Activated CD4-positive, alpha-beta T cell treated with anti-CD3 and anti-CD28 coated beads, Interleukin-10, Interleukin-2, amounts not matched to agents 100 ng/mL and 50 ng/mL, durations not matched to agents 16 hours and 8 hours (primary cell): ENCODE measurements around the gene INPP5A.
"Not testable (repeated sequence)": the region's sequence is repeated elsewhere in the genome, so short reads cannot be mapped to it uniquely, and the experiment has no call there.

ENCODE experiments used
- DNase-seq: peaks from one replicate; pipeline ENCODE4 v3.0.0-alpha.2; 2020

The INPP5A gene

DNA sequence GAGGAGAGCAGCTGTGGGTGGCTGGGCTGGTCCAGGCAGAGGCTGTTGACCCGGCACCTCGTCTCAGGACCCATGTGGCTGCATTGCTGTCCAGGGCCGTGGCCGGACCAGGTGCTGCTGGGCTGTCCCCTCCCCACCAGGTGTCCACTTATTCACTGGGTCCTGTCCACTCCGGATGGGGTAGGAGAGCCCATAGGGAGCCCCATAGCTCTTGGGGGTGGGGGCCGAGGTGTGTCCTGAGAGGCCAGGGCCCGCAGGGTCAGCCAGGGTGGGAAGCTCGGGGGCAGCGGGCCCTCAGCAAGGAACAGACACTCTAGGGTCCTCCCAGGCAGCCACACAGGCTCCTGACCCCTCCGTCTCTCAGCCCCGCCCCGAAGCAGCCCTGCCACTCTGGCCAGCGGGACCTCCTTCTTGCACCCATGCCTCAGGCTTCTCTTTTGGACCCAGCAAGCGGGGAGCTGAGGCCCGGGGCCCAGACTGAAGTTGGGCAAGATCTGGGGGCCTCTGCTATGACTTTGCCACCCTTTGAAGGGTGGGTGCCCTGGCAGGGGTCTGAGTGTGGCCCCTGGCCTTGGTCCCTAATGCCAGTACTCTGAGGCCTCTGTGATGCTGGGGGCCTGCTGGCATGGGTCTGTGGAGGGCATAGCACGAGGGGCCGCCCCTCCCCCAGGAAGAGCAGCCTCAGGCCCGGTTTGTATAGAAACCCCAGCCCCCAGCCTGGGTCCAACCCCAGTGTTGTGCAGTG is 162.0 kb downstream of the INPP5A start:
- DNase-seq = no peak

DNA sequence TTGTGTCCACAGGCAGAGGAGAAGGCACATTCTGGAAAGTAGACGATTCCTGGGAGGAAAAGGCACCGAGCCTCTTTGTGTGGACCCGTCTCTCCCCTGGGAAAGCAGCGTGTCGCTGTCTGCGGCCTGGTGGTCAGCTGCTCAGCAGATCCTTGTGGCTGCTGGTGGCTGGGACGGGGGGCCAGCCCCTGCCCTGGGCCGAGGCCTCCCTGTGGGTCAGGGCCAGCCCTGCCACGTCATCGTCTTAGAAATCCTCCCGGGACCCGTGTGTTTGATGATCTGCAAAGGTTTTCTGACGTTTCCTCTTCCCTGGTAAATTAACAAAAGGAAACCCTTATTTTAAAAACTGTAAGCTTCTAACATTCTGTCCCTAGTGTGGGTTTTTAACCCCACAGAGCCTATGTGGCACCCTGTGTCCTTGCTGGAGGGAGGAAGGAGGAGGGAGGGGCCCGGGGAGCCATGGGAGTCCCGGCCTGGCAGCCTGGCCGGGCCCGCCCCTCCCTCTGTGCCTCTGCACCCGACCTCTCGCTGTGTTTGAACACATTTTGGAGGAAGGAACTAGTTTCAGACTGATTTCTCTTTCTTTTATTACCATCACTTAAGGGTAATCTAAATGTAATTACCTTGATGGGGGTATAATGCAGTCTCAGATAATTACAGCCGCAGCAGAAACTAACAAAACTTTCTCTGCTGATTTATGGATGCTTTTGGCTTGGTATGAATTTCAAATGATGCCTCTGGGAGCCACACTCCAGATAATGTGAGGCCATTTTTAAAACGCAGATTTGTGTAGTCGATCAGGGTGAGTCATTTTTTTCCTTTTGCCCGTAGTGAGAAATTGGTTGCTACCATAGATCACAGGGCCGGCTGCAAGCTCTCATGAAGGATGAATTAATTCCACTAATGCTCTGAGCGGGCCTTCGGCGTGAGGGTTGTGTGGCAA is 162.8 kb downstream of the INPP5A start:
- DNase-seq = no peak

GRCh38 chr10:132701099-132701845 is 163.7 kb downstream of the INPP5A start:
- DNase-seq = no peak

DNA sequence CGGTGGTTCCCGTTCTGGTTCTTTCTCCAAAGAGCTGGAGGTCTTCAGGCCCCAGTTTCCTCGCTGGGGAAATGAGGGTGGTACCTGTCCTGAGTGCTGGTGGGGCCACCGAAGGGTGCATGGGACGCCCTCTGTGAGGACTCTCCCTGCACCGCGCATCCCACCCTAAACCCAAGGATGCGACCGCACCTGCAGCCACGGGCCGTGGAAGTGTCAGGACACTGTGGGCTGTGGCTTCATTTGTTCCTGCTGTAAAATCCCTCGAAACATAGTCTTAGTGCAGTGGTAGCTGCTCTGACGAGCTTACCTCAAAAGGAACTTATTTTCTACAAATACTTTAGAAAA is 164.2 kb downstream of the INPP5A start:
- no peak for DNase-seq

GRCh38 chr10:132702601-132703418 is 165.2 kb downstream of the INPP5A start:
- DNase-seq = no peak

- DNase-seq = no peak
Observed at GRCh38 chr10:132703419-132704007, 165.9 kb downstream of the INPP5A start.

- no peak for DNase-seq
Observed at GRCh38 chr10:132704008-132704814, 166.6 kb downstream of the INPP5A start.

- DNase-seq = not testable (repeated sequence)
Observed at GRCh38 chr10:132704815-132705064, 167.2 kb downstream of the INPP5A start.

GRCh38 chr10:132705173-132705572 is 167.6 kb downstream of the INPP5A start:
- no peak for DNase-seq

DNA sequence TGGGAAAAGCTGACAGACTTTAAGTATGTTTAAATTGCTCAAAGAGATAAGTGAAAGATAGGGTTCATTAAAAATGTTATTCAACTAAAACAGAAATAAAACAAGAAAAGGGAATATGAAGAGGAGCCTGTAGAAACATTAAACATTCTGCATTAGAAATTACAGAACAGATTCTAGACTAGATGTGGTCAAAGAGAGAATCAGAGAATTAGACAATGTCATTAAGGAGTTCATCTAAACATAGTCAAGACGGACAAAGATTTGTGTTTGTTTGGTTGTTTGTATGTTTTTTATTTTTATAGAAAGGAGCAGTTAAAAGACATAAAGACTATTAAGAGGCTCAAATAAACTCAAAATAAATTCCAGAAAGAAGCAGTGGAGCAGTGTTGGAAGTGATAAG is 168.4 kb downstream of the INPP5A start:
- DNase-seq = no peak

DNA sequence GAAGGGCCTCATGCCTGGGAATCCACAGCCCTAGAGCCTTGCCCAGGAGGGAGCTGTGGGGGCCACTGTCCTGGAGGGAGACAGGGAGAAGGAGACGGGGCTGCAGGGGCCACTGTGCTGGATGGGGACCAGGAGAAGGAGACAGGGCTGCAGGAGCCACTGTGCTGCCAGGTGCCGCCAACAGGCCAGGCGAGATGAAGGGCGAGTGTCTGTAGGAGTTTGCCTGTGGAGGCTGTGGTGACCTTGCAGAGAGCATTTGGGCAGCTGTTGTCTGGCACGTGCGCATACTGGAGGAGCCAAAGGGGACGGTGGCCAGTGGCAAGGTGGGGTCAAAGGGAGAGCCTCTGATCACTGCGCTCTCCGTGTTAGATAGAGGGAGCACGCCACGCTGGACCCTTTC is 169.1 kb downstream of the INPP5A start:
- DNase-seq = no peak

GRCh38 chr10:132707121-132707775 is 169.7 kb downstream of the INPP5A start:
- DNase-seq = no peak

DNA sequence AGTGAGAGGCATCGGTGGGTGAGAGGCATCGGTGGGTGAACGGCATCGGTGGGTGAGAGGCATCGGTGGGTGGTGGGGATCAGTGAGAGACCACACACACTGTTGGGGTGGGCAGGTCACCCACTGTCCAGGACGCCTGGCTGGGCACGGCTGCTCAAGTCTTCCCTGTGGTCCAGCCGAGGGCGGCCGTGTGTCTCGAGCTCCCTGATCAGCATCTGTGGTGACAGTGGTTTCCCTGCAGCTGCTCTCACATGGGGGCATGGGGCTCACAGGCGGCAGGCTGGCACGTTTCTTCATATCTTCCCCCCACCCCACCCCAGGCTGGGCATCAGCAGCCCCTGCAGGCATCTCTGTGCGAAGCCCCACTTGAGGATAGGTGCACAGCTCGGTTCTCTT is 170.2 kb downstream of the INPP5A start:
- DNase-seq = no peak

- DNase-seq = no peak
Observed at GRCh38 chr10:132708441-132708840, 170.9 kb downstream of the INPP5A start.

- no peak for DNase-seq
Observed at GRCh38 chr10:132708936-132709335, 171.3 kb downstream of the INPP5A start.

- no peak for DNase-seq
Observed at GRCh38 chr10:132709471-132709951, 171.9 kb downstream of the INPP5A start.

- DNase-seq = no peak
Observed at GRCh38 chr10:132710036-132710686, 172.6 kb downstream of the INPP5A start.

DNA sequence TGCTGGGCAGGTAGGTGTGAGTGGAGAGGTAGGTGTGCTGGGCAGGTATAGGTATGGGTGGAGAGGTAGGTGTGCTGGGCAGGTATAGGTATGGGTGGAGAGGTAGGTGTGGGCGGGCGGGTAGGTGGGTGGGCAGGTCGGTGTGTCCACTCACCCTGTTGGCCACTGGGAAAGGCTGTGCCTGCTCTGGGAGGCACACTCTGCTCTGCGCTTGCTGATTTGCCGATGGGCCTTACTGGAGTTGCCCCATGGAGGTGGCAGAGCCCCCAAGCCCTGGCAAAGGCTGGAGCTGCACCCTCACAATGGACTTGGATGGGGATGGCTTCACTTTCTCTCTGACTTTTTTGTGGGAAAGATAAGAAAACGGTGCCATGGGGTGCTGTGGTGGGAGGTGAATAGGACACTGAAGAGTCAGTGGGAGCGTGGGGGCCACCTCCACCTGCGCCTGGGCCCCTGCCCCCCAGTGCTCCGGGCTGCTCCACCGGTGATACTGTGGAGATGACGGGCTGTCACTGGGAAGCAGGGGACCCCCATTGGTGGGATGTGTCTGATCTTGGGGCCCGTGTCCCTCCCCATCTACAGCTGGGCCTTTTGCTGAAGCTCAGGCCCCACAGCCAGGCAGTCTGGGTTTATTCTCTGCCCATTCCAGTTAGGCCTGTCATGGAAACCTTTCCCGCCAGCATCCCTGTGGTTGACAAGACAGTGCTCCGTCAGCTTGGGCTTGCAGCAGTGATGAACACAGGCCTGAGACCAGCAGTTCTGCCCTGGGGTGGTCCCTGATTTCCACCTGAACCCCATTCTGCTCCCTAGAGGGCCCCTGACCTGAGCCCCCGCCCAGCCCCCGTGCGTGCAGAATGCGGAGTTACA is 173.4 kb downstream of the INPP5A start:
- no peak for DNase-seq

DNA sequence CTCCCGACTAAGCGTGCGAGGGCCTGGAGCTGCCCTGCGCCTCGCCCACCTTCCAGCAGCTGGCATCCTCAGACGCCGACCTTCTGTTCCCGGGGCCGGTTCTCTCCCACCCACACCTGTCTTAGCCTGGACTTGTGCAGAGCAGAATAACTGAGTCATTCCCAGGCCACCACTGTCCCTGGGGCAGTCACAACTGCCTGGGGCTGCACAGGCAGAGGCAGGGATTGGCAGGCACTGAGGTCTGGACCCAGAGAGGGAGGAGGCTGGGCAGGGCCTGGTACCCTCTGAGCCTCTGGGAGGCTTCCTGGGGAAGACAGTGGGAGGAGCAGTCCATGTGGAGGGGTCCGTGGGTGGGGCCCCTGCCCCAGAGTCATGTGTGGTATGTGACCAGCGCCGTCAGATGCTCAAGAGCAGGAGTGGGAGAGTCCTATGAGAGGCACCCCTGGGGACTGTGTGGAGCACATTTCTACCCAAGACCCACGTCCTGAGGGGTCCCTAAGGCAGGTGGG is 174.1 kb downstream of the INPP5A start:
- no peak for DNase-seq
